Stimulated activated CD8-positive, alpha-beta memory T cell treated with anti-CD3 and anti-CD28 coated beads, Interleukin-4, amount 100 ng/mL, for 48 hours (primary cell): ENCODE results near the gene CCND1.
"Not testable (repeated sequence)": the region's sequence is repeated elsewhere in the genome, so short reads cannot be mapped to it uniquely, and the experiment has no call there.

ENCODE experiments used
- DNase-seq: peaks from one replicate; pipeline ENCODE4 v3.0.0-alpha.2; 2020

CCND1 gene

DNA sequence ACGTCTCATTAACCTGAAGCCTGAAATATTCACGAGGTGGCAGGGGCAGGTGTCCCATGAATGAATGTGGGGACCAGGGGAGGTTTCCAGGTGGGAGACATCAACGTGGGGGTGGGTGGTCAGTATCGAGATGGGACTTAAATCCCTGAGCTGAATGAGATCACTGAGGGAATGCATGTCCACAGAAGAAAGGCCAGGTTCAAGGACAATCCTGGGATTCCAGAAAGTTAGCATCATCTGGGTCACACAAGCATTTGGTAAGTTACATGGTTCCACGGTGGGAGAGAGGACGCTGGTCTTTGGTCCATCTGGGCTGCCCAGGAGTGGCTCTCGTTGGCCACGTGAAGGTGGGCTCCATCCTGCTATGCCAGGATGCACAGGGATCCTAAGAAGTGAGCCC lies 22.7 kb upstream of the CCND1 start:
- DNase-seq = no peak

DNA sequence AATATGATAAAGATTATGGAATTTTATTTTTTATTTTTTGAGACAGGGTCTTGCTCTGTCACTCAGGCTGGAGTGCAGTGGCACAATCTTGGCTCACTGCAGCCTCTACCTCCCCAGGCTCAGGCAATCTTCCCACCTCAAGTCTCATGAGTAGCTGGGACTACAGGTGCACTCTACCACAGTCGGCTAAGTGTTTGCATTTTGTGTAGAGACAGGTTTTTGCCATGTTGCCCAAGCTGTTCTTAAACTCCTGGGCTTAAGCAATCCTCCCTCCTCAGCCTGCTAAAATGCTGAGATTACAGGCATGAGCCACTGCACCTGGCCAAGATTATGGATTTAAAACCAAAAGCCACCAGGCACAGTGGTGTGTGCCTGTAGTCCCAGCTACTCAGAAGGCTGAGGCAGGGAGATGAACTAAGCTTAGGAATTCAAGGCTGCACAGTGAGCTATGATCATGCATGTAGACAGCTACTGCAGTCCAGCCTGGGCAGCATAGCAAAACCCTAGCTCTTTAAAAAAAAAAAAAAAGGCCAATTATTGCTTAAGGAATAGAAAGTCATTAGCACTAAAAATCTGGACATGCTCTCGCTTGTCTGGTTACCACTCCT lies 20.2 kb upstream of the CCND1 start:
- DNase-seq = no peak

DNA sequence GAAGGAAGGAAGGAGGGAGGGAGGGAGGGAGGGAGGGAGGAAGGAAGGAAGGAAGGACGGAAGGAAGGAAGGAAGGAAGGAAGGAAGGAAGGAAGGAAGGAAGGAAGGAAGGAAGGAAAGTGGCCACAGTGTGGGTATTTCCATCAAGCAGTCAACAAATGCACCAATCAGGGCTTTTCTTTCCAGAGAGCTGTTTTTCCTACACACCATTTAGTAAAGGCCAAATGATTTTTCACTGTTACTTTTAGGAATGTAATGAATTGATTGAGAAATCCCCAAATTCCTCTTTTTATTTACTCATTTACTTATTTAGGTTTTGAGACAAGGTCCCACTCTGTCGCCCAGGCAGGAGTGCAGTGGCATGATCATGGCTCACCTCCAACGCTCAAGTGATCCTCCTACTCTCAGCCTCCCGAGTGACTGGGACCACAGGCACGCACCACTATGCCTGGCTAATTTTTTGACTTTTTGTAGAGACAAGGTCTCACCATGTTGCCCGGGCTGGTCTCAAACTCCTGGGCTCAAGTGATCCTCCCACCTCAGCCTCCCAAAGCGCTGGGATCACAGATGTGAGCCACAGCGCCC lies 18.8 kb upstream of the CCND1 start:
- DNase-seq = not testable (repeated sequence)

DNA sequence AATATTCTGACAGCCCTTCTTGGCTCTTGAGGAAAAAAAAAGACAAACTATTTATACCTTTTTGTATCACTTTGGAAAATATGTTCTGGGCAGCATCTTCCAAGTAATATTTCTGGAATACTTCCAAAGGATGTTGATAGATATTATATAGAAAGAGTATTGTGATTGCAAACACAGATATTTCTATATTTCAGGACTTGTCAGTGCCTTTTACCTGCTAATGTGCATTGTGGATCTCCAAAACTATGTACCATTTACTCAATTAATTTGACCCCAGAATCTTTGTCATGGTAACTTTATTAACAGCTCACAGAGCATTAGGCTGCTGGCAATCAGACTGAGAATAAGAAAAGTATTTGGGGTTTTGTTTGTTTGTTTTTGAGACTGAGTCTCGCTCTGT lies 16.7 kb upstream of the CCND1 start:
- no peak for DNase-seq

DNA sequence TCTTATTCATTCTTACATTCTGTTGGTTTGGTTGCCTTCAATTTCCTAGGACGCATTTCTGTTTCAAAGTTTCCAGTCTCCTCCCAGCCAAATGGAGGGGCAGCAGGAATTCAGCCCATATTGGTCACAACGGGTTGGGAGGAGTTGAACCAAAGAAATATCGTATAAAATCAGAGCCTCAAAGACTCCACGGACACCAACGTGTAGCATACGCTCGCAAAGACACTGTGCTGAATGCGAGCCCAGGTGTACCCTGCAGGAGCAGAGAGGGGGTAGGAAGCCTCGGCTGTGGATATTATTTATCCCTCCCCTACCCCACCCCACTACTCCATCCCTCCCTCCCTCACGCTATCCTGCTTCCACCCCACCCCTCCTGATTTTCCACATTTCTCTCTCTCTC lies 15.5 kb upstream of the CCND1 start:
- DNase-seq = no peak

DNA sequence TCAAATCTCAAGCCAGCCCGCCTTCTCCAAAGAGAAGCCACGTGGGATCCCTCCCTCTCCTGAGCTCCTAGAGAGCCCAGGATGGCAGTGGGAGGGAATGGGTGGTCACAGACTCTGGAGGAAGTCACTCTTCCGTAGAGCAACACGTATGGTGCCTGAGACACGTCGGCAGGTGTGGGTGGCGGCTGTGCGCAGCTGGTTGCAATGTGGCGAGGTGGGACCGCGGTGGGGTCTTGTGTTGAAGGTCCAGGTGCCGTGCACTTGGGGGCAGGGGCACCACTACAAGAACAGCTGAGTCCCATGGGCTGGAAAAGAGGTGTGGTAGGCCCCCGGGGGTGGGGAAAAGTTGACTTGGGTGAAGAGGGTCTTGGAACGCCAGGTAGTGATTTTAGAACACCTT lies 13.4 kb upstream of the CCND1 start:
- DNase-seq = no peak

DNA sequence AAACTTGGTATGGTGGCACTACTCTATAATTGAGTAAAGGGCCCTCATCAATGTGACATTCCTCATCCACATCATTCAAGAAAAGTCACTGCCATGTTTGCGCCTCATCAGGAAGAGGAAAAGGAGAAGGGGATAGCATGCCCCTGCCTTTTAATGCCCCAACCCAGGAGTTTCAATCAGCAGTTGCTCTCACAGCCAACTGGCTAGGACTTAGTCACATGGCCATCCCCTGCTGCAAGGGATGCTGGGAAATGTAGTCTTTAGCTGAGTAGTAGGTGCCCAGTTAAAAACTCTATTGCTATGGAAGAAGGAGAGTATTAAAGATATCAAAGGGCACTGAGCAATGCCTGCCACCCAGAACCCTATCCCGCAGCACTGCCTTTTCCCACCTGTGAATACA lies 10.9 kb upstream of the CCND1 start:
- no peak for DNase-seq

DNA sequence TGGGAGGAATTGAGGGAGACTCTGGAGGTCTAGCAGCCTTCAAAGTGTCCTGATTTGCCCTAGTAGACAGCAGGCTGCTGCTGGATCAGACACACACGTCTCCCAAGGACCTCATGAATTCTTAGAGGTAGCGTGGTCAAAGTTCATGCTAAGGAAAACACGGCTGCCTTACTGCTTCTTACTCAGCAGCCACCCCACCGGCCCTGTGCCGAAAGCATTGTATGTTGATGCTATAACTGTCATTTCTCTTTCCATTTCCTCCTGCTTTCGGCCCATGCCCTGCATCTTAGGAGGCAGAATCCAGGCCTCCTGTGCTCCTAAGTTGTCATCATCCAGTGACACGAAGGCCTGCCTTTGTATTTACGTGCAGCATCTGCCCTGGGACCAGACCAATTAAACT lies 10.5 kb upstream of the CCND1 start:
- DNase-seq = no peak

DNA sequence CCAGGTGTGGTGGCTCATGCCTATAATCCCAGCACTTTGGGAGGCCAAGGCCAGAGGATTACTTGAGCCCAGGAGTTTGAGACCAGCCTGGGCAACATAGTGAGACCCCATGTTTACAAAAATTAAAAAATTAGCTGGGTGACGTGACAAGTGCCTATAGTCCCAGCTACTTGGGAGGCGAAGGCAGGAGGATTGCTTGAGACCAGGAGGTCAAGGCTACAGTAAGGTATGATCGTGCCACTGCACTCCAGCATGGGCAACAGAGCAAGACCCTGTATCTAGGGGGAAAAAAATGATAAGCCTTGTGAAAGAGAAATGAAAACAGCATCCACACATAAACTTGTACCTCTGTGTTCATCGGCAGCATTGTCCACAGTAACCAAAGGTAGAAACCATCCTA lies 8.1 kb upstream of the CCND1 start:
- no peak for DNase-seq

DNA sequence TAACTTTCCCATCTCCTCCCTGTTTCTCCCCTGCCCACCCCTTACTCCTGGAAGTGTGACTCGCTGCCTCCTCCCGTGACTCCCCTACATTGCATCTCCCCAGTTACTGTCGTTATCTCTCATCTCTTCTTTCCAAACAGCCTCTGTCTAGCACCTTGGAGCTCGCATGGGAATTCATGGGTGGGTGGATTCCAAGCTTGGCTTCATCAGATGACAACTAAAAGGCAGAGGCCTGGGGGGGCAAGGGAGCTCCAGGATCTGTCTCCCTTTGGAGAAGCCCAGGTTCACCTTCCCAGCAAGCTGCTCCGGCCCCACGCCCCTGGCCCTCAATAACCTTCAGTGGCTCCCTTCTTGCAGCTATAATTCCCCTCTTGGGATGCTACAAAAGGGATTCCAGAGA lies 6.9 kb upstream of the CCND1 start:
- DNase-seq = no peak

DNA sequence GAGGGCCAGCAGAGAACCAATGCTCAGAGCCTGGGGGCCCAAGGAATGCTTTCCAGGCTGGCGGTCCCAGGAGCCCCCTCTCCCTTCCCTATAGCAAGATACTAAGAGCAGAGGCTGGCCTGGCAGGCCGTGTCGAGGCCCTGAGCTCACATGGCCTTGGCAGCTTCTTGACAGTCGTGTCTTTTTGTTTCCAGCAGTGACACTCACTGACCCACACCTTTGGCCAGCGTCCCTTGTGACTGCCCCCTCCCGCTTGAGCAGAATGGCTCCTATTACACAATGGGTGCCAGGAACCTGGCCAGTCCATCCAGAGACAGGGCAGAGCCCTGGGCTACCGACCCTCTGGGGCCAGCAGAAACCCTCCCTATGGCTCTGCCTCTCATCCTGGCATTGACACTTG lies 6.4 kb upstream of the CCND1 start:
- no peak for DNase-seq

DNA sequence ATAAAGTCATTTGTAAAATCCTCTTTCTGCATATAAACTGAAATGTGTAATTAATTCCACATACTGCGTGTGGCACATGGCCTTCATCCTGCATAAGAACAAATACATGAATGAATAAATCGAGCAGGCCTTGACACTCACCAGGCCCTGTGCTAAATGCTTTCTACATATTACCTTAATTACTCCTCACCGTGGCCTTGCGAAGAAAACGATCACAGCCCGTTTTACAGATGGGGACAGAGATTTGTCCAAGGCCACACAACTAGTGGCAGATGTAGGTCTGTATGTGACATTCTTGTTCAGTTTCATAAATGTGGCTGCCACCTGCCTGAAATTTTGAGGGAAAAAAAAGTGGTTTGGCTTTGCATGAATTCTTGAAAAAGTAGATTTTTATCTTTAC lies 5.8 kb upstream of the CCND1 start:
- DNase-seq = no peak

DNA sequence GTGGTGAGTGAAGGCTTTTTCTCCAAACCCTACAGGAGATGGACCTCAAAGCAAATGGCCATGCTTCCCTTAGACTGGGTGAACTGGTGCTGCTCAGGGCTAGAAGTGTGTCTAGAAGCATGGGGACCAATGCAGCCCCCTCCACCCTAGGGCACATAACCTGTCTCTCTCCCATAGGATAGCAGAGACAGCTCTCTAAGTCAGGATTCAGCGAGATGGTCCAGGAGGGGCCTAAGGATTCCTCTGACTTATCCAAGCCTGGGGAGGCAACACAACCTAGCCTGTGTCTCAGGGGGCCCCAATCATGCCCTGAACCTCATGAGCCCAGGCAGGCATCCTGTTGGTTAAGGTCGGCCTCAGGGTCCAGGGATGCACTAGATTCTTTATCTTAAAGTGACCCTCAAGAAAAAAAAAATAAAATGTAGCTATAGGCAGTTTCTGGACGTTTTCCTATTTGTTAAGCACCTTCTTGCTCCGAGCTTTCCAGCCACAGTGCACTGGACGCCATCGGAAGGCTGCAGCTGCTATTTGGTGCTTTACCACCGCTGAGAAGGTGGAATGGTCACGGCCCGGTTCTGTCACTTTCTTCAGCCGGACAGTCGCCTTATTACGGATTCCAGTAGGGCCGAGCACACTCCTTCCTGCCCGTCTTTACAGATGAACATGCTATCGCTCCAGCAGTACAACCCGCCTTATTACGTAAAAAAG lies 5.0 kb upstream of the CCND1 start:
- DNase-seq = no peak

DNA sequence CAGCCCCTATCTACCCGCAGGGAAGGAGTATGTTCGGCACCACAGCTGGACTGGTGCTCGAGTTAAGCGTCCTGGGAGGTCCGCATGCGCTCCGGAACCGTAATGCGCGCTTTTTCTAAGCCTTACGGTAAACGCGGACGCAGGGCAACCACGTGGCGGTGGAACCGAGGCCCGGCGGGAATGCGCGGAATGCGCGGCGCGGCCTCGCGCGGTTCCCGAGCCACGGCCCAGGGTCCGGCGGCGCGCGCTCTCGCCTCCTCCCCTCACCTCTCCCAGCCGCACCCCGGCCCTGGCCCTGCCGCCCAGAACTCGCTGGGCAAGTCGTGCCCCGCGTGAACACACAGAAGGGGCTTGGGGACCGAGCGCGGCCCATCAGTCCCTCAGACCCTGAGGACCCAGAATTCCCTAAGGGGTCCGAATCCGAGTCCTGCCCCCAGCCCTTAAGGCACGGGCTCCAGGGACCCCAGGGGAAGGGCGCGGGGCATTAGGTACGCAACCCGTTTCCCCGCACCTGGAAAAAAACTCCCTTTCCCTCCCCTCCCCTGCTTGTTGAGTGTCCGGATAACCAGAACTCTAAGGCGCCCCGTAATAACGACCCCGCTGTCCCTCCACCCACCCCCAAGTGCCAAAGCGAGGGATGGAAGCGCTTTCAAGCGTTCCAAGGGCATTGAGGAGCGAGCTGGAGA lies 4.3 kb upstream of the CCND1 start:
- DNase-seq = no peak

DNA sequence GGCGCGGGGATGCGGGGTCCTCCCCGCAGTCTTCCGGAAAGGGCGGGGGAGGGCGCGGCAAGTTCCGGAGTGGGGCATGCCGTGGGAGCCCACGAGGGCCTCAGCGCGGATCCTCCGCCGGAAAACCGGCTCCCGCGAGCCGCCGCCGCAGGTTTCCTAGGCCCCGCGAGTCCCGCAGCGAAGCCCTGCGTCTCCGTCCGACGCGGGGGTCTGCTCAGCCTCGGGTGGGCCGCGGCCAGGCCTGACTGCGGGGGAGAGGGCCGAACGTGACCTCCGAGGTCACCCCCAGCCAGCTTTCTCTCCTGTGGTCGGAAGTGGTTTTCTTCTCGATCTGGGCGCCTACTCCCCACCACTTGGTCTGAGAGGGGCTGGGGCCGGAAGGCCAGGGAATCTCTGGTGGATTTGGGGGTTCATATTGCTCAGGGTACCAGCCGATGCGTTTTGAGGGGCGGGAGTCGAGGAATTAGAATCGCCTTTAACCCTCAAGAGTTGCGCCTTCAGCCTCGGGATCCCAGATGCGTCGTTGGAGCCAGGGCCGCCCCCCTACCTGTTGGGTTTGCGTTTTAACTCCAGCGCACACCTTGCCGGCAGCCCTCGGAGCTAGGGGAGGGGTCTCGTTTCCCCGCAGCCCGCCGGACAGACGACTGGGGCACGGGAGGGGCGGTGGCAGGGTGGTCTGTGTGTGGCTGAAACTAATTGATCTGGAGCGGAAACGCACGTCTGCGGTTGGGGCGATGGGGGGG lies 3.6 kb upstream of the CCND1 start:
- DNase-seq = no peak

DNA sequence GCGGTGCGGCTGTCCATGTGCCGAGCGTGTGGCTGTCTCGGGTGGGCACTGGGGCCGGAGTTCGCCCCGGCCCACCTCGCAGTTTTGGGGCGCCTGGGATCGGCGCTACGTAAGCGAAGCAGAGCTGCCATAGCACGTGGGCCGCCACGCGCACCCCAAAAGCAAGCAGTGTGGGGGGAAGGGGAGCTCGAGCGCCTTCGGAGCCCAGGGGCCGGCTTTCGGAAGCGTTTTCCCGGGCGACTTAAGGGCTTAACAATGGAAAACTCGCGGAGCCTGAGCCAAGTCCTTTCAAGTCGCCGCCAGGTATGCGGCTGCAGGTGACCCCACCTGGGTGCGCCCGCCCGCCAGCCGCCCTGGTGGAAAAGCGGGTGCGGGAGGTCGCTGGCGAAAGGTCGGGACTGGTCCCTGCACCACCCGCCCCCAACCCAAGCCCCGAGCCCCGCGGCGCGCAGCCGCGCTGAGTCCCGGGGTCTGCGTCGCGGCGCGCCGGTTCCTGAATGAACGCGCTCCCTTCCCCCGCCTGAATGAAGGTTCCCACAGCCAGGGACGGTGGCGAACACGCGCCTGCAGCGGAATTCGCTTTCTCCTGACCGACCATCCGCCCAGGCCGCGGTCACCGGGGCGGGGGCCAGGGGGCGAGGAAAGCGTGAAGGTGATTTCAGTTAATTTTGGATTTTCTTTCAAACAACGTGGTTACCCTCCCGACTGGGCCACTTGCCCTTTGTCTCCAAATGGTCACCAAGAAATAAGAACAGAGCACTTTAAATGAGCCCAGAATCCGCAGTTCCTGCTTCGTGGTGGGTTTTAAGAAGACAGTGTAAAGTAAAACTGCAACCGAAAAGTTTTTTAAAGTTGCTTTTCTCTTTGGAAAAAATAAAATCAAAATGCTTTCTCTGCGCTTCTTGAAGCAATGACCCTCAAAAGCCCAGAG lies 2.8 kb upstream of the CCND1 start:
- no peak for DNase-seq

DNA sequence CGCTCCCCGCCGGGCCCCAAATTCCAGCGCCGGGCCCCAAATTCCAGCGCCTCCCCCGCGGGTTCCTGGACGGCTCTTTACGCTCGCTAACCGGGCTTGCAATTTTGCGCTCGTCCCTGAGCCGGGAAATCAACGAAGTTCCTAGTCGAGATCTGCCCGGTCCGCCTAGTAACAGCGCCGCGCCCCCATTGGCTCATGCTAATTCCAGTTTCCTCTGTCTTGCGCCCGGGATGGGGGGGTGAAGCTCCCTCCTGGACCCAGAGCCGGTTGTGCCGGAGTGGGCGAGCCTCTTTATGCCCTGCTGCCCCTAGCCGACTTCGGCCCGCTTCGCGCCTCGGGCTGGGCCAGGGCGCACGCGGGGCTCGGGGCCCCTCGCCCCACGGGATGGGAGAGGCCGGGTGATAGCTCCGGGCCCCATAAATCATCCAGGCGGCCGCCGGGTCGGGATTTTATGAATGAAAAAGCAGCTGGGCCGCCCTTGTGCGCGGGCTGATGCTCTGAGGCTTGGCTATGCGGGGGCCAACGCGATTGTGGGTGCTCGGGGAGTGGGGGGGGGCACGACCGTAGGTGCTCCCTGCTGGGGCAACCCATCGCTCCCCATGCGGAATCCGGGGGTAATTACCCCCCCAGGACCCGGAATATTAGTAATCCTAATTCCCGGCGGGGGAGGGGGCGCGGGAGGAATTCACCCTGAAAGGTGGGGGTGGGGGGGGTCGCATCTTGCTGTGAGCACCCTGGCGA lies 1.8 kb upstream of the CCND1 start:
- DNase-seq = peak; percentile 58

DNA sequence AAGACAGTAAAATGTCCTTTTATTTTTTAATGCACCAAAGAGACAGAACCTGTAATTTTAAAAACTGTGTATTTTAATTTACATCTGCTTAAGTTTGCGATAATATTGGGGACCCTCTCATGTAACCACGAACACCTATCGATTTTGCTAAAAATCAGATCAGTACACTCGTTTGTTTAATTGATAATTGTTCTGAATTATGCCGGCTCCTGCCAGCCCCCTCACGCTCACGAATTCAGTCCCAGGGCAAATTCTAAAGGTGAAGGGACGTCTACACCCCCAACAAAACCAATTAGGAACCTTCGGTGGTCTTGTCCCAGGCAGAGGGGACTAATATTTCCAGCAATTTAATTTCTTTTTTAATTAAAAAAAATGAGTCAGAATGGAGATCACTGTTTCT lies 1.1 kb upstream of the CCND1 start:
- DNase-seq = no peak

DNA sequence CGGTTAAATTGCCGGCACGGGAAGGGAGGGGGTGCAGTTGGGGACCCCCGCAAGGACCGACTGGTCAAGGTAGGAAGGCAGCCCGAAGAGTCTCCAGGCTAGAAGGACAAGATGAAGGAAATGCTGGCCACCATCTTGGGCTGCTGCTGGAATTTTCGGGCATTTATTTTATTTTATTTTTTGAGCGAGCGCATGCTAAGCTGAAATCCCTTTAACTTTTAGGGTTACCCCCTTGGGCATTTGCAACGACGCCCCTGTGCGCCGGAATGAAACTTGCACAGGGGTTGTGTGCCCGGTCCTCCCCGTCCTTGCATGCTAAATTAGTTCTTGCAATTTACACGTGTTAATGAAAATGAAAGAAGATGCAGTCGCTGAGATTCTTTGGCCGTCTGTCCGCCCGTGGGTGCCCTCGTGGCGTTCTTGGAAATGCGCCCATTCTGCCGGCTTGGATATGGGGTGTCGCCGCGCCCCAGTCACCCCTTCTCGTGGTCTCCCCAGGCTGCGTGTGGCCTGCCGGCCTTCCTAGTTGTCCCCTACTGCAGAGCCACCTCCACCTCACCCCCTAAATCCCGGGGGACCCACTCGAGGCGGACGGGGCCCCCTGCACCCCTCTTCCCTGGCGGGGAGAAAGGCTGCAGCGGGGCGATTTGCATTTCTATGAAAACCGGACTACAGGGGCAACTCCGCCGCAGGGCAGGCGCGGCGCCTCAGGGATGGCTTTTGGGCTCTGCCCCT lies 529 bp upstream of the CCND1 start:
- DNase-seq = no peak

DNA sequence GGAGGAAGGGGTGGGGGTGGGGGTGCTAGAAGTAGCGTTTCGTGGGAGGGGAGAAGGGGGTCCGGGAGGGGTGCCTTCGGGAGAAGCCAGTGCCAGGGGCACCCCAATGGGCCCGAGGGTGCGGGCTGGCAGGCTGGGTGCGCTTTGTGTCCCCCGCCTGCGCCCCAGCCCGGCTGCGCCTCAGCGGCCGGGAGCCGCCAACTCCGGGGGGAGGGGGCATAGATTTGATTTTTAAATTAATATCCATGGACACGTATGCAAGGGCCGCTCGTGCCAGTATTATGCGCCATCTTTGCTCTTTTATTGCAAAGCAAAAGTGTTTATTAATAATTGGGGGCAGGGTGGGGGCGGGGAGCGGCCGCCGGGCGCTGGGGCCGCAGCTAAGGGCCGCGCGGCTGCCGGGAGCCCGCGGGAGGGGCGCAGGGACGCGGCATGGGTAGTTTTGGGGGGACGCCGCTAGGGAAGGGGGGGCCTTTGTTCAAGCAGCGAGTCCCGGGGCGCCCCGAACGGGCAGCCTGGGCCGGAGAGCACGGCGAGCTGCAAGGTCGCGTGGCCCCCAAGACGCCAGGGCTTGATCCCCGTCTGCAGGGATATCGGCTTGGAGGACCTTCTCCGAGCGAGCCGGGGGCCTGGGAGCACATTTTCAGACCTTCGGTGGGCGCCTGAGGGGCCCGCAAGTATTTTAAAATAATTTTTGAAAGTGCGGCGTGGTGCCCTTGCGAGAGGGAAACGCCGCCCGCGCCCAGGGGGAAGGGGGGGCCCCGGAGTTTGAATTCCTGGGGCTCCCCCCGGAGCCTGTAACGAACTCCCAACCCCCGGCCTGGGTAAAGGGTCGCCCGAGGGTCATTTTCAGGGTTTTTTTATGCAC lies 959 bp downstream of the CCND1 start:
- no peak for DNase-seq
